Lower lobe of right lung (tissue), 2 donors: Measurements from ENCODE around the gene ARMC5. TPM values are rescaled to one million over a fixed set of nuclear protein-coding genes. Genes with fewer than 3 reads are reported as not detected.

Experiments used
- ATAC-seq, 2 donors: fragments of 200-7000 bp; cut with Tn5 transposase; one replicate each; pipeline ENCODE4 v1.9.1; 2020 to 2022; ENCODE audit warnings: mild to moderate bottlenecking in 2 of 2, moderate library complexity in 2 of 2
- DNase-seq: peaks from one replicate; pipeline ENCODE4 v3.0.0-alpha.2; 2020
- H3K27ac ChIP-seq: fragments of 200-600 bp; one replicate; pipeline ENCODE4 v1.8.0; 2022
- H3K27me3 ChIP-seq: fragments of 200-600 bp; one replicate; pipeline ENCODE4 v1.8.0; 2022; ENCODE audit warnings: low read depth
- H3K36me3 ChIP-seq: fragments of 200-600 bp; one replicate; pipeline ENCODE4 v1.8.0; 2022; ENCODE audit warnings: mild to moderate bottlenecking
- H3K4me1 ChIP-seq: fragments of 200-600 bp; one replicate; pipeline ENCODE4 v1.8.0; 2022
- H3K4me3 ChIP-seq: fragments of 200-600 bp; one replicate; pipeline ENCODE4 v1.8.0; 2022; ENCODE audit warnings: mild to moderate bottlenecking
- H3K9me3 ChIP-seq: fragments of 200-600 bp; one replicate; pipeline ENCODE4 v1.8.0; 2022
- CTCF ChIP-seq: fragments of 200-600 bp; IDR thresholded peaks from one replicate; pipeline ENCODE4 v1.8.0; 2022; ENCODE audit warnings: antibody characterized with exemption, mild to moderate bottlenecking
- intact Hi-C: fragments of 100-400 bp; cut with DNase I; formaldehyde crosslinking; loops from one replicate; pipeline ENCODE4 v1.11.0; 2022
- total RNA-seq: library from RNA; stranded (reverse); fragmentation: NEBNext Ultra II Directional; extraction: Animal tissue kit (Norgen Biotek cat#: 25700); gene quantifications from one replicate; pipeline ENCODE4 v1.2.1, GENCODE V29; 2021
- donor health status: DM: no; HTN: yes; CAD: no; lungs with severe emphysema.

Gene ARMC5
- total RNA-seq, 1 donor from 2014 or later, result 9.6 TPM

GRCh38 chr16:31428279-31428597, 31.1 kb upstream of the ARMC5 start, which contains the start of gene COX6A2:
Gene COX6A2, minus strand, starts transcription at chr16:31428360. Its CDS starts 35 bp downstream, at chr16:31428325.
- H3K4me1 ChIP-seq, result peaks cover 4% of the 10 kb centered on the region
- no peaks in the 10 kb centered on the region for H3K27me3 ChIP-seq
- H3K4me3 ChIP-seq, result peak within 1 kb of the TSS; percentile 52
- no peak within 1 kb of the TSS for H3K27ac ChIP-seq
- intact Hi-C loops, result no loop called here
- no peaks in the 10 kb centered on the region for H3K9me3 ChIP-seq
- DNase-seq (no peak), ATAC-seq (peak in 1 of 2 donors; percentile 20)
- no peak for TF ChIP-seq CTCF
- H3K36me3 ChIP-seq, result no peaks in the 10 kb centered on the region

- ATAC-seq (no peak), DNase-seq (no peak)
- no peak overlapping the region for H3K27ac ChIP-seq
- TF ChIP-seq CTCF, result no peak
- H3K36me3 ChIP-seq, result no peaks in the 10 kb centered on the region
- no peaks in the 10 kb centered on the region for H3K9me3 ChIP-seq
- H3K4me1 ChIP-seq, result peaks cover 4% of the 10 kb centered on the region
- intact Hi-C loops, result no loop called here
- no peaks in the 10 kb centered on the region for H3K27me3 ChIP-seq
- no peak overlapping the region for H3K4me3 ChIP-seq
These were observed 30.6 kb upstream of the ARMC5 start for GRCh38 chr16:31428638-31429247.

GRCh38 chr16:31429314-31429713, 30.0 kb upstream of the ARMC5 start:
- no peak overlapping the region for H3K4me3 ChIP-seq
- H3K9me3 ChIP-seq, result no peaks in the 10 kb centered on the region
- no peak for TF ChIP-seq CTCF
- H3K27ac ChIP-seq, result no peak overlapping the region
- no peaks in the 10 kb centered on the region for H3K36me3 ChIP-seq
- DNase-seq (no peak), ATAC-seq (no peak)
- peaks cover 4% of the 10 kb centered on the region for H3K4me1 ChIP-seq
- H3K27me3 ChIP-seq, result no peaks in the 10 kb centered on the region
- intact Hi-C loops, result no loop called here

GRCh38 chr16:31429796-31430195, 29.5 kb upstream of the ARMC5 start:
- DNase-seq, result no peak
- ATAC-seq, result no peak
- intact Hi-C loops, result no loop called here
- no peak for TF ChIP-seq CTCF
- Histone ChIP-seq H3K9me3 (no peaks in the 10 kb centered on the region), H3K4me3 (no peak overlapping the region), H3K36me3 (no peaks in the 10 kb centered on the region), H3K27me3 (no peaks in the 10 kb centered on the region), H3K27ac (no peak overlapping the region), H3K4me1 (peaks cover 4% of the 10 kb centered on the region)

GRCh38 chr16:31430380-31431052, 28.8 kb upstream of the ARMC5 start:
- no peaks in the 10 kb centered on the region for H3K9me3 ChIP-seq
- intact Hi-C loops, result no loop called here
- ATAC-seq (no peak), DNase-seq (no peak)
- H3K36me3 ChIP-seq, result no peaks in the 10 kb centered on the region
- TF ChIP-seq CTCF, result no peak
- no peaks in the 10 kb centered on the region for H3K27me3 ChIP-seq
- no peak overlapping the region for H3K27ac ChIP-seq
- no peak overlapping the region for H3K4me3 ChIP-seq
- H3K4me1 ChIP-seq, result peaks cover 4% of the 10 kb centered on the region
